Natural killer cell treated with Interleukin-12 subunit alpha and Interleukin-12 subunit beta and Interleukin-15 and Interleukin-18, amount 100 ng/mL, for 72 hours (primary cell): Measurements from ENCODE around the gene PLGRKT. TPM values are rescaled to one million over a fixed set of nuclear protein-coding genes. Genes with fewer than 3 reads are reported as not detected.
"Not testable (repeated sequence)": the region's sequence is repeated elsewhere in the genome, so short reads cannot be mapped to it uniquely, and the experiment has no call there.

Experiments used
- ATAC-seq, 2 donors: fragments of 150-1000 bp; cut with Tn5 transposase in 1 of 2; sonication (Bioruptor Pico), chemical (Tn5 transposase) in 1 of 2; 2 replicates each; pipeline ENCODE4 v1.10.0; 2021
- DNase-seq: peaks from one replicate; pipeline ENCODE4 v3.0.0; 2022; ENCODE audit warnings: low spot score
- H3K27ac Mint-ChIP-seq, 2 donors: 1 replicate in 1 of 2; 2 replicates in 1 of 2; pipeline ENCODE4 v1.8.0; 2022; ENCODE audit warnings: mixed read lengths in 2 of 2, mild to moderate bottlenecking in 1 of 2, moderate library complexity in 1 of 2
- H3K27me3 Mint-ChIP-seq, 2 donors: 1 replicate in 1 of 2; 2 replicates in 1 of 2; pipeline ENCODE4 v1.8.0; 2022; ENCODE audit warnings: mixed read lengths in 2 of 2
- H3K36me3 Mint-ChIP-seq: one replicate; pipeline ENCODE4 v1.8.0; 2022; ENCODE audit warnings: mixed read lengths
- H3K4me1 Mint-ChIP-seq, 2 donors: 1 replicate in 1 of 2; 2 replicates in 1 of 2; pipeline ENCODE4 v1.8.0; 2022; ENCODE audit warnings: low read depth in 2 of 2, mixed read lengths in 2 of 2, mild to moderate bottlenecking in 1 of 2
- H3K4me3 Mint-ChIP-seq: one replicate; pipeline ENCODE4 v1.8.0; 2022; ENCODE audit warnings: mixed read lengths
- H3K9me3 Mint-ChIP-seq: 2 replicates; pipeline ENCODE4 v1.8.0; 2022; ENCODE audit warnings: mixed read lengths
- total RNA-seq, 2 donors: library from RNA; stranded (reverse); gene quantifications; one replicate each; pipeline ENCODE4 v1.2.3, GENCODE V29; 2022

PLGRKT gene
- total RNA-seq, 2 donors from 2014 or later, result 30.7 to 47.4 TPM

- Mint-ChIP-seq H3K27me3 (no peaks in the 10 kb centered on the region), H3K4me3 (peak overlapping the region; percentile 5), H3K27ac (peak overlapping the region in 1 of 2 donors; percentile 6), H3K4me1 (peaks cover 19 to 25% of the 10 kb centered on the region in 2 donors), H3K36me3 (no peaks in the 10 kb centered on the region), H3K9me3 (peaks cover 3% of the 10 kb centered on the region)
- DNase-seq (no peak), ATAC-seq (peak in 1 of 2 donors; percentile 49)
Observed at GRCh38 chr9:5375790-5376477, 61.8 kb downstream of the PLGRKT start.

GRCh38 chr9:5375091-5375490, 62.6 kb downstream of the PLGRKT start:
- Mint-ChIP-seq H3K9me3 (peaks cover 3% of the 10 kb centered on the region), H3K27me3 (no peaks in the 10 kb centered on the region), H3K4me1 (peaks cover 19 to 25% of the 10 kb centered on the region in 2 donors), H3K36me3 (no peaks in the 10 kb centered on the region), H3K27ac (peak overlapping the region in 1 of 2 donors; percentile 6), H3K4me3 (peak overlapping the region; percentile 45)
- peak in 1 of 2 donors; percentile 51 for ATAC-seq
- no peak for DNase-seq

GRCh38 chr9:5364294-5365024, 73.3 kb downstream of the PLGRKT start:
- DNase-seq (no peak), ATAC-seq (peak in 1 of 2 donors; percentile 79)
- Mint-ChIP-seq H3K27ac (no peak overlapping the region), H3K4me3 (peak overlapping the region; percentile 16), H3K9me3 (peaks cover 3% of the 10 kb centered on the region), H3K4me1 (peaks cover 19 to 20% of the 10 kb centered on the region in 2 donors), H3K27me3 (no peaks in the 10 kb centered on the region), H3K36me3 (peaks cover 11% of the 10 kb centered on the region)

GRCh38 chr9:5361326-5362010, 76.3 kb downstream of the PLGRKT start:
- peaks cover 3% of the 10 kb centered on the region for H3K9me3 Mint-ChIP-seq
- H3K27me3 Mint-ChIP-seq, result no peaks in the 10 kb centered on the region
- no peak overlapping the region for H3K27ac Mint-ChIP-seq
- H3K4me3 Mint-ChIP-seq, result no peak overlapping the region
- no peak for ATAC-seq
- peaks cover 6% of the 10 kb centered on the region for H3K36me3 Mint-ChIP-seq
- no peak for DNase-seq
- peaks cover 13 to 15% of the 10 kb centered on the region in 2 donors for H3K4me1 Mint-ChIP-seq

GRCh38 chr9:5360341-5360740, 77.4 kb downstream of the PLGRKT start:
- Mint-ChIP-seq H3K4me1 (peaks cover 13 to 15% of the 10 kb centered on the region in 2 donors), H3K4me3 (no peak overlapping the region), H3K27me3 (no peaks in the 10 kb centered on the region), H3K36me3 (peaks cover 6% of the 10 kb centered on the region), H3K27ac (no peak overlapping the region), H3K9me3 (peaks cover 3% of the 10 kb centered on the region)
- ATAC-seq, result no peak
- DNase-seq, result no peak

GRCh38 chr9:5357431-5358105, 80.2 kb downstream of the PLGRKT start:
- Mint-ChIP-seq H3K36me3 (peaks cover 5% of the 10 kb centered on the region), H3K9me3 (peaks cover 3% of the 10 kb centered on the region), H3K4me1 (peaks cover 15 to 17% of the 10 kb centered on the region in 2 donors), H3K4me3 (no peak overlapping the region), H3K27ac (no peak overlapping the region), H3K27me3 (no peaks in the 10 kb centered on the region)
- ATAC-seq (no peak), DNase-seq (no peak)

GRCh38 chr9:5355817-5356216, 81.9 kb downstream of the PLGRKT start:
- Mint-ChIP-seq H3K4me3 (no peak overlapping the region), H3K4me1 (peaks cover 21 to 31% of the 10 kb centered on the region in 2 donors), H3K27ac (no peak overlapping the region), H3K27me3 (no peaks in the 10 kb centered on the region), H3K9me3 (no peaks in the 10 kb centered on the region), H3K36me3 (no peaks in the 10 kb centered on the region)
- ATAC-seq, result no peak
- no peak for DNase-seq

GRCh38 chr9:5355226-5355625, 82.5 kb downstream of the PLGRKT start:
- Mint-ChIP-seq H3K27me3 (no peaks in the 10 kb centered on the region), H3K4me3 (no peak overlapping the region), H3K27ac (no peak overlapping the region), H3K9me3 (no peaks in the 10 kb centered on the region), H3K4me1 (peaks cover 21 to 31% of the 10 kb centered on the region in 2 donors), H3K36me3 (peaks cover 1% of the 10 kb centered on the region)
- DNase-seq (no peak), ATAC-seq (no peak)

GRCh38 chr9:5354184-5354583, 83.5 kb downstream of the PLGRKT start:
- H3K27me3 Mint-ChIP-seq, result no peaks in the 10 kb centered on the region
- H3K9me3 Mint-ChIP-seq, result no peaks in the 10 kb centered on the region
- no peak for ATAC-seq
- no peak for DNase-seq
- peaks cover 8% of the 10 kb centered on the region for H3K36me3 Mint-ChIP-seq
- no peak overlapping the region for H3K27ac Mint-ChIP-seq
- peaks cover 21 to 31% of the 10 kb centered on the region in 2 donors for H3K4me1 Mint-ChIP-seq
- H3K4me3 Mint-ChIP-seq, result no peak overlapping the region

GRCh38 chr9:5352637-5353248, 85.0 kb downstream of the PLGRKT start:
- Mint-ChIP-seq H3K27me3 (no peaks in the 10 kb centered on the region), H3K4me1 (peaks cover 21 to 31% of the 10 kb centered on the region in 2 donors), H3K4me3 (peak overlapping the region; percentile 18), H3K27ac (peak overlapping the region; percentile 16 to 82), H3K9me3 (peaks cover under 1% of the 10 kb centered on the region), H3K36me3 (peaks cover 8% of the 10 kb centered on the region)
- DNase-seq, result no peak
- ATAC-seq, result peak in 1 of 2 donors; percentile 69

GRCh38 chr9:5338992-5339981, 98.4 kb downstream of the PLGRKT start, which contains the start of gene RLN1:
Gene RLN1, minus strand, starts transcription at chr9:5339876. Its CDS starts 130 bp downstream, at chr9:5339746.
- not testable (repeated sequence) for DNase-seq, H3K9me3 Mint-ChIP-seq, H3K36me3 Mint-ChIP-seq, H3K27me3 Mint-ChIP-seq, H3K4me1 Mint-ChIP-seq
- peak; percentile 100 for ATAC-seq
- H3K4me3 Mint-ChIP-seq, result peak within 1 kb of the TSS; percentile 55
- peak within 1 kb of the TSS; percentile 46 to 64 for H3K27ac Mint-ChIP-seq

- H3K36me3 Mint-ChIP-seq, result no peaks in the 10 kb centered on the region
- H3K4me3 Mint-ChIP-seq, result no peak overlapping the region
- no peaks in the 10 kb centered on the region for H3K27me3 Mint-ChIP-seq
- peaks cover 7 to 8% of the 10 kb centered on the region in 2 donors for H3K4me1 Mint-ChIP-seq
- no peak overlapping the region for H3K27ac Mint-ChIP-seq
- DNase-seq (no peak), ATAC-seq (no peak)
- H3K9me3 Mint-ChIP-seq, result no peaks in the 10 kb centered on the region
Observed at GRCh38 chr9:5336688-5337087, 101.0 kb downstream of the PLGRKT start.
